Activated CD8-positive, alpha-beta memory T cell treated with anti-CD3 and anti-CD28 coated beads, Interleukin-2, amount 50 U/mL, for 24 hours (primary cell): Measurements from ENCODE around the gene USP17L27.
"Not testable (repeated sequence)": the region's sequence is repeated elsewhere in the genome, so short reads cannot be mapped to it uniquely, and the experiment has no call there.

Source experiments
- DNase-seq: peaks from one replicate; pipeline ENCODE4 v3.0.0-alpha.2; 2020; ENCODE audit errors: extremely low read depth

Gene USP17L27

GRCh38 chr4:9343848-9344247, at the start of gene USP17L27:
Gene USP17L27 (plus strand): TSS chr4:9344148. CDS start chr4:9344148, 0 bp downstream.
- DNase-seq: not testable (repeated sequence)

DNA sequence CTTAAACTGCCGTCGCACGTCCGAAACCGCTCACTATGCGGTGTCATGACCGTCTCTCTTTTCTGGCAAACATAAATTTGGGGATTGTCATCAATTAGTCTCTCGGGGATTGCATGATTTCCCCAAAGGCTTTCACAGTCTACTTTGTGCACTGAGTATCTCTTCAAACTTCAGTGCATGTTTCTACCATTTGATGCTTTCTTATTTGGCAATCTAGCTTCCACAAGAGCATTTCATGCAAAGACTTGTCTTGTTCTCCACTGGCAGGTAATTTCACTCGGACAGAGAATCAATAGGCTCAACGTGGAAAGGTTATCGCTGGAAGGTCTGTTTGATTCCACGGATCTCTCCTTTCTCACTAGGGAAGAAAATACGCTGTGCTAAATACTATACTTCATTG, 19.8 kb upstream of the USP17L27 start:
- DNase-seq: not testable (repeated sequence)

- DNase-seq: not testable (repeated sequence)
These were observed 19.1 kb upstream of the USP17L27 start, which contains the start of gene USP17L24 for GRCh38 chr4:9324865-9325264. Gene USP17L24 (plus strand): TSS chr4:9325165. CDS start chr4:9325165, 0 bp downstream.

- DNase-seq: not testable (repeated sequence)
These were observed 14.3 kb upstream of the USP17L27 start, which contains the start of gene USP17L25 for GRCh38 chr4:9329611-9330010. Gene USP17L25 (plus strand): TSS chr4:9329911. CDS start chr4:9329911, 0 bp downstream.

DNA sequence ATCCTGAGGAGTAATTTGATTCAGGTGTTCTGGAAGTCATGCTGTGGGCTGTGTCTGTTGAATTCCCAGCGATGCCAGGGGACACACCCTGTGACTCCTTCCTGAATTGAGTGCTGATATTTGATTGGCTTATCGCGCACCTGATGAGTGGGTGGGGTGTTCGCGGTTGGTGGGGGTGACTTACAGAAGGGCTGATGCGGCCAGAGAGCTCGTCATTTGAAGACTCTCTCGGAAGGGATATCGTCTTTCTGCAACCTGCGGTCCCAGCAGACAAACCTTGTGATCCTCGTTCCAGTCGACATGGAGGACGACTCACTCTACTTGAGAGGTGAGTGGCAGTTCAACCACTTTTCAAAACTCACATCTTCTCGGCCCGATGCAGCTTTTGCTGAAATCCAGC, 9.6 kb upstream of the USP17L27 start, which contains the start of gene USP17L26:
Gene USP17L26, plus strand, starts transcription at position 301 of the 400 bp plus-strand sequence. Its CDS starts 0 bp downstream, at position 301.
- not testable (repeated sequence) for DNase-seq

DNA sequence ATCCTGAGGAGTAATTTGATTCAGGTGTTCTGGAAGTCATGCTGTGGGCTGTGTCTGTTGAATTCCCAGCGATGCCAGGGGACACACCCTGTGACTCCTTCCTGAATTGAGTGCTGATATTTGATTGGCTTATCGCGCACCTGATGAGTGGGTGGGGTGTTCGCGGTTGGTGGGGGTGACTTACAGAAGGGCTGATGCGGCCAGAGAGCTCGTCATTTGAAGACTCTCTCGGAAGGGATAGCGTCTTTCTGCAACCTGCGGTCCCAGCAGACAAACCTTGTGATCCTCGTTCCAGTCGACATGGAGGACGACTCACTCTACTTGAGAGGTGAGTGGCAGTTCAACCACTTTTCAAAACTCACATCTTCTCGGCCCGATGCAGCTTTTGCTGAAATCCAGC, 4.8 kb upstream of the USP17L27 start, which contains the start of gene USP17L5:
Gene USP17L5, plus strand, starts transcription at position 301 of the 400 bp plus-strand sequence. Its CDS starts 0 bp downstream, at position 301.
- DNase-seq: not testable (repeated sequence)

GRCh38 chr4:9348593-9348992, 4.6 kb downstream of the USP17L27 start, which contains the start of gene USP17L28:
Gene USP17L28 (plus strand): TSS chr4:9348893. CDS start chr4:9348893, 0 bp downstream.
- DNase-seq: not testable (repeated sequence)

DNA sequence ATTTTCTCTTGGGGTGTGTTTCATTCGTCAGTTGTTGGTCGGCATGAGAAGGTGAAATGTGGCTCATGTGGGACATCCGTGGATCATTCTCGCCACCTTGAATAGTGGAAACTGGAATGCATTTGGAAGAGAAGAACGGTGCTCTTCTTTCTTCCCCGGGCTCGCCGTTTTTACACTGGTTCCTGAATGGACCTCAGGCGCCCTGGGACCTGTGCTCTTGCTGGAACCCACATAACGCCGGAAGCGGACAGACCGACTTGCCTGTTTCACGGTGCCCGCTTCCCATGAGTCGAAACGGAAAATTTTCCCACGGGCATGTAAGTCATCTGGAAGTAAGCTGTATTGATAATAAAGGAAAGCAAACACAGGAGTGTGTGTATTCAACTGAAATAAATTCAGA, 6.9 kb downstream of the USP17L27 start:
- DNase-seq: not testable (repeated sequence)

DNA sequence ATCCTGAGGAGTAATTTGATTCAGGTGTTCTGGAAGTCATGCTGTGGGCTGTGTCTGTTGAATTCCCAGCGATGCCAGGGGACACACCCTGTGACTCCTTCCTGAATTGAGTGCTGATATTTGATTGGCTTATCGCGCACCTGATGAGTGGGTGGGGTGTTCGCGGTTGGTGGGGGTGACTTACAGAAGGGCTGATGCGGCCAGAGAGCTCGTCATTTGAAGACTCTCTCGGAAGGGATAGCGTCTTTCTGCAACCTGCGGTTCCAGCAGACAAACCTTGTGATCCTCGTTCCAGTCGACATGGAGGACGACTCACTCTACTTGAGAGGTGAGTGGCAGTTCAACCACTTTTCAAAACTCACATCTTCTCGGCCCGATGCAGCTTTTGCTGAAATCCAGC, 9.4 kb downstream of the USP17L27 start, which contains the start of gene USP17L29:
Gene USP17L29, plus strand, starts transcription at position 301 of the 400 bp plus-strand sequence. Its CDS starts 0 bp downstream, at position 301.
- not testable (repeated sequence) for DNase-seq

DNA sequence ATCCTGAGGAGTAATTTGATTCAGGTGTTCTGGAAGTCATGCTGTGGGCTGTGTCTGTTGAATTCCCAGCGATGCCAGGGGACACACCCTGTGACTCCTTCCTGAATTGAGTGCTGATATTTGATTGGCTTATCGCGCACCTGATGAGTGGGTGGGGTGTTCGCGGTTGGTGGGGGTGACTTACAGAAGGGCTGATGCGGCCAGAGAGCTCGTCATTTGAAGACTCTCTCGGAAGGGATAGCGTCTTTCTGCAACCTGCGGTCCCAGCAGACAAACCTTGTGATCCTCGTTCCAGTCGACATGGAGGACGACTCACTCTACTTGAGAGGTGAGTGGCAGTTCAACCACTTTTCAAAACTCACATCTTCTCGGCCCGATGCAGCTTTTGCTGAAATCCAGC, 18.9 kb downstream of the USP17L27 start, which contains the start of gene USP17L30:
Gene USP17L30, plus strand, starts transcription at position 301 of the 400 bp plus-strand sequence. Its CDS starts 0 bp downstream, at position 301.
- not testable (repeated sequence) for DNase-seq

DNA sequence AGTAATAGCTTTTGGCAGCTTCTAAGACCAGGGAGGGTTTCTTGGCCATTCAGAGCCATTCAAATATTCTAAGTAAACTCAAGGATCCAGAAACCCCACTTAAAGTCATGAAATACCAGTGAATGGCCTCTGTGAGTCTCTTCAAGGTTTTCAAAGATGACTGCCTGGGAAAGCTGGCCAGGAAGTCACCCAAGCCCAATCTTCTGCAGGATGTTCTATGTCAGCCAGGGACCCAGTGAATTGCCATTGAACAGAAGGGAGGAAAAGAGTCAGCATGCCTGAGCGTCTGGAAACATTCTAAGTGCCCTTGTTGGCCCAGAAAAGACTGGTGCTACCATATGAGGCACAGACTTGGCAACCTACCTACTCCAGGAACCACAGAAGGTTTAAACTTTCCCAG, 35.9 kb downstream of the USP17L27 start:
- not testable (repeated sequence) for DNase-seq

DNA sequence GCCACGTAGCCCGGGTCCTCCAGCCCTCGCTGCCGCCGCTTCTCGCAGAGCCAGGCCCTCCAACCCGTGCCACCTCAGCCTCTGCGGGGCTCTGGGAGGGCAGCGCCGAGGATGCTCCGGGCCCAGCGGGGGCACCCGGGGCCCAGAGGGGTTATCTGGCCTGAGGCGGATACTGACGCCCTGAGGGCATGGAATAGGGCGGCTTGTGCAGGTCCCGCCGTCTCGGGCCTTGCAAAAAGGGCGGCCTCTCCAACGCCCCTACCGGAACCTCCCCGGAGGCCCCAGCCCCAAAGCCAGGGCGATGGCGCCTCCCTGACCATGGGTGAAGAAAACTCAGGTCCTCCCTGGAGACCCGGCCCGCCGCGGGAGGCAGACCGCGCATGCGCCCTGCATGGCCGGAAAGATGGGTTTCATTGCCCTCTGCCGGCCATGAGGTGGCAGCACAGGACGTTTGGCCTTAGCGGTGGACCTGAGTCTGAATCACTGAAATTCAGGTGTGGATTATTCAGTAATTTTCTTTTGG, 37.1 kb downstream of the USP17L27 start:
- not testable (repeated sequence) for DNase-seq

DNA sequence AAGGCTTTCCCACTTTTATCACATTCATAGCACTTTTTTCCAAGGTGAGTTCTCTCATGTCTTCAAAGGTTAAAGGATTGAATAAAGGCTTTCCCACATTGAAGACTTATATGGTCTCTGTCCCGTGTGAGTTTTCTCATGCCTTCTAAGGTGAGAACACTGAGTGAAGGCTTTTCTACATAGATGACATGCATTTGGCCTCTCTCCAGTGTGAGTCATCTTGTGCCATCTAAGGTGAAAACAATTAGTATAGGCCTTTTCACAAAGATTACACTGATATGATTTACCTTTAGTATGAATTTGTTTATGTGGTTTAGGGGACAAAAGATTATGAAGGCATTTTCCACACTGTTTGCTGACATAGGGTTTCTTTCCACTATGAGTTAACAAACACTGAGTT, 40.2 kb downstream of the USP17L27 start:
- DNase-seq: no peak

GRCh38 chr4:9389001-9389400, 45.1 kb downstream of the USP17L27 start:
- not testable (repeated sequence) for DNase-seq
